Mammary epithelial cell (primary cell): ENCODE measurements around the gene PUSL1.

ENCODE experiments used
- CTCF ChIP-seq, 2 donors: IDR thresholded peaks in 1 of 2; conservative IDR thresholded peaks in 1 of 2; 2 replicates each; pipeline ENCODE4 v1.5.1; 2011 to 2012; ENCODE audit warnings: inconsistent platforms in 2 of 2, low read length in 2 of 2, mild to moderate bottlenecking in 2 of 2, control low read depth in 1 of 2, low read depth in 1 of 2; ENCODE audit not compliant: insufficient read depth in 1 of 2; ENCODE audit errors: extremely low read depth in 1 of 2
- EZH2 ChIP-seq: IDR thresholded peaks from 2 replicates; pipeline ENCODE4 v1.6.1; 2012; ENCODE audit warnings: low read length, inconsistent platforms, borderline replicate concordance

GRCh38 chr1:1314678-1315335 lies 6.4 kb downstream of the PUSL1 start:
- TF ChIP-seq CTCF (conservative IDR thresholded peaks at IDR 0.05 in 1 of 2, IDR thresholded peaks at IDR 0.05 in 1 of 2; ENCODE audit: extremely low read depth in 1 of 2, insufficient read depth in 1 of 2, low read depth in 1 of 2, low read length in 2 of 2) (no peak), EZH2 (no peak)
